ENCODE measurements around the gene ANK3. TPM values are rescaled to one million over a fixed set of nuclear protein-coding genes. Genes with fewer than 3 reads are reported as not detected.
"Not testable (repeated sequence)": the region's sequence is repeated elsewhere in the genome, so short reads cannot be mapped to it uniquely, and the experiment has no call there.

ANK3 gene
- total RNA-seq, 1 donor from 2014 or later: 65.3 TPM

DNA sequence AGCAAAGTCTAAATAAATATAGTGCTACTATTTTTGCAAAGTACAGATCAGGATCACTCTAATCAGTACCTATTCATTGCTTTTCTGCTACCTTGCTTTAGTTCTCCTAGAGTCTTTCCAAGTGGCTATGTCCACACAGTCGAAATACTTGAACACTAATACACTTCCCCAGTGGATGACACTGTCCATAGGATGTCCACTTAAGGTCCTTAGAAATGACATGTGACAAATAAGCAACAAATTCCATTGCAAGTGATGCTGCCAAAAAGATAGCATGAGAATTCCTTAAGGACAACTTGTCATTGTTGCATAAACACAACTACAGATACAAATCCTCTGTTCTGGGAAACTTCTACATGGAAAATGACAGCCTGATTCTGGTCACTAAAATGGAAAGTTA lies 93.6 kb downstream of the ANK3 start:
- intact Hi-C loops (cut with DNase I): no loop called here

DNA sequence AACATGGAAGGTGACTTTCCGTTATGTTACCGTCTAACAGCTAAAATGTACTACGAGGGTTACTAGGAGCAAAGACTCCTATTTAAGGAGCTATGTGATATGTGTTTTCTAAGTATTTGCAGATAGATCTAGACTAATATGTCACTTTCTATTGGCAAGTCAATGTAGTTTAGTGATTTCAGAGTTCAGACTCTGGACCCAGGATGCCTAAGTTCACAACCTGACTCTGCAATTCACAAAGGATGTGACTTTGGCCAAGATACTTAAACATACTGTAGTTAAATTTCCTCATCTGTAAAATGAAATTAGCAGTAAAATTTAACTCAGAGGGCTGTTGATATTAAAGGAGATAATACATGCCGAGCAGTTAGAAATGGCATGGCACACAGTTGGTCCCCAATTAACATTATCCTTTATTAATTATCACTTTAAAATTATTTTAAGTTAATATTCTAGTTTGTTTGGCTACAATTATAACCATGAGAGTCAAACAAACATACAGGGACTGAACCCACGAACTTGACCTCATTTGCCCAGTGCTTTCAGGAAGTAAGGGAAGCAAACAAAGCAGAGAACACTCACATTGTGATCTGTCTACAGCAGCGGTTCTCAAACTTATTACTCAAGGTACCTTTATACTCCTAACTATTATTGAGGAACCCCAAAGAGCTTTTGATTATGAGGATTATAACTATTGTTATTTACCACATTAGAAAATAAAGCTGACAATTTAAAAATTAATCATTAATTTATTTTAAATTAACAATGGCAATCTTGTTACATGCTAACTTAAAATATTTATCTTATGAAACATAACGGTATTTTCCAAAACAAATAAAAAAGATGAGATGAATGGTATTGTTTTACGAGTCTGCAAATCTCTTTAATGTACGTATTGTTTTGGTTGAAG lies 94.4 kb downstream of the ANK3 start:
- Histone ChIP-seq H3K27me3 (no peaks in the 10 kb centered on the region), H3K36me3 (no peaks in the 10 kb centered on the region), H3K27ac (no peak overlapping the region), H3K9me3 (no peaks in the 10 kb centered on the region), H3K4me1 (no peaks in the 10 kb centered on the region), H3K4me3 (no peak overlapping the region)
- TF ChIP-seq POLR2A (IDR thresholded peaks at IDR 0.05) (no peak), POLR2AphosphoS5 (IDR thresholded peaks at IDR 0.05; ENCODE audit: insufficient read depth in 1 of 2, low read depth in 1 of 2) (no peak)
- TF ChIP-seq, protein P1, sequence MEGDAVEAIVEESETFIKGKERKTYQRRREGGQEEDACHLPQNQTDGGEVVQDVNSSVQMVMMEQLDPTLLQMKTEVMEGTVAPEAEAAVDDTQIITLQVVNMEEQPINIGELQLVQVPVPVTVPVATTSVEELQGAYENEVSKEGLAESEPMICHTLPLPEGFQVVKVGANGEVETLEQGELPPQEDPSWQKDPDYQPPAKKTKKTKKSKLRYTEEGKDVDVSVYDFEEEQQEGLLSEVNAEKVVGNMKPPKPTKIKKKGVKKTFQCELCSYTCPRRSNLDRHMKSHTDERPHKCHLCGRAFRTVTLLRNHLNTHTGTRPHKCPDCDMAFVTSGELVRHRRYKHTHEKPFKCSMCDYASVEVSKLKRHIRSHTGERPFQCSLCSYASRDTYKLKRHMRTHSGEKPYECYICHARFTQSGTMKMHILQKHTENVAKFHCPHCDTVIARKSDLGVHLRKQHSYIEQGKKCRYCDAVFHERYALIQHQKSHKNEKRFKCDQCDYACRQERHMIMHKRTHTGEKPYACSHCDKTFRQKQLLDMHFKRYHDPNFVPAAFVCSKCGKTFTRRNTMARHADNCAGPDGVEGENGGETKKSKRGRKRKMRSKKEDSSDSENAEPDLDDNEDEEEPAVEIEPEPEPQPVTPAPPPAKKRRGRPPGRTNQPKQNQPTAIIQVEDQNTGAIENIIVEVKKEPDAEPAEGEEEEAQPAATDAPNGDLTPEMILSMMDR (IDR thresholded peaks at IDR 0.05): no peak
- intact Hi-C loops (cut with DNase I): no loop called here
- DNase-seq (ENCODE audit: extremely low spot score in 2 of 2): no peak

More for the DNA sequence above, 93.6 kb downstream of the ANK3 start:
- Histone ChIP-seq H3K27ac (no peak overlapping the region), H3K36me3 (no peaks in the 10 kb centered on the region), H3K9me3 (no peaks in the 10 kb centered on the region), H3K4me3 (no peak overlapping the region), H3K27me3 (no peaks in the 10 kb centered on the region), H3K4me1 (no peaks in the 10 kb centered on the region)
- no peak for TF ChIP-seq POLR2AphosphoS5 (IDR thresholded peaks at IDR 0.05; ENCODE audit: insufficient read depth in 1 of 2, low read depth in 1 of 2)
- TF ChIP-seq POLR2A (IDR thresholded peaks at IDR 0.05): no peak
- TF ChIP-seq, protein P1 (IDR thresholded peaks at IDR 0.05): no peak
- DNase-seq (ENCODE audit: extremely low spot score in 2 of 2): no peak

DNA sequence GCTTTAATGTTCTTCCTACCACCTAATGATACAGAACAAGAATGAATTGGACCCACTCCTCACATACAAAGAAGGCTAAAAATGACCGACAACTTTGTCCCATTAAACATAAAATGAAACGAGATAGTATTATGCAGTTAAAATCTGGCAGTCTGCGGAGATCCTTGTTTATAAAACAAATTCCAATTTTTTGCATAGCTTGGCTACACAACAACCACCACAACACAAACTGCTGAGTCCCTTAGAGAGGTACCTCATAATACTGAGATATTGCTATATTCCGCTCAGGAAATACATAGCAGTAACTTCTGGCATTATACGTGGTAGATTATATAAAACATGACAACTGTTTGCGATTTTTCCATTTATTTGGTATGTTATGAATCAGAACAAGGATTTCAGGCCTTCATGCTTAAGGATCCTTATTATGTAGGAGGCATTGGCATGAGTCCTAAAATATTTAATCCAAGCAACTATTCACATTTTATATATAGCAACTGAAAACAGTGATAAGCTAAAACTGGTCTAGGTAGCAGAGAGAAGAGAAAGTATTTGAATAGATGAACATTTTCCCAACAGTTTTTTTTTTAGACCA lies 96.0 kb downstream of the ANK3 start:
- no peak for DNase-seq (ENCODE audit: extremely low spot score in 2 of 2)
- intact Hi-C loops (cut with DNase I): no loop called here
- TF ChIP-seq, protein P1 (IDR thresholded peaks at IDR 0.05): no peak
- TF ChIP-seq POLR2AphosphoS5 (IDR thresholded peaks at IDR 0.05; ENCODE audit: insufficient read depth in 1 of 2, low read depth in 1 of 2) (no peak), POLR2A (IDR thresholded peaks at IDR 0.05) (no peak)
- no peak overlapping the region for H3K4me3 ChIP-seq
- H3K36me3 ChIP-seq: no peaks in the 10 kb centered on the region
- H3K27ac ChIP-seq: no peak overlapping the region
- H3K9me3 ChIP-seq: no peaks in the 10 kb centered on the region
- H3K27me3 ChIP-seq: no peaks in the 10 kb centered on the region
- H3K4me1 ChIP-seq: no peaks in the 10 kb centered on the region

DNA sequence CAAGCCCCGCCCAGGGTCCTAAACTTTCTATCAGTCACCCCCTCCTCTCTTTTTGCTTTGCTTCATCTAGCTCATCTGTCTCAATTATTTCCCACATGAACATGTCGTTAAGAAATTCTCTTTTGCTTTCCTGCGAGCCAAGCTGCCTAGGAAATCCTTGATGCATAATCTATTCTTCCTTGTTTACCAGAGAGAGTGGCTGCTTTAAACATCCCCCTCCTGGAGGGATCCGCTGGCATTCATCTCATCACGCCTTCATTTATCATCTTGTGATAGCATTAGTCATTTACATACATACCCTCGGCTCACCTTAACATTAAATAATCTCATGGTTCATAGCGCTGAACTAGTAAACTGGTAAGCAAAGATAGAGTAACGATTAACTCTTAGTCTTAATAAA lies 96.7 kb downstream of the ANK3 start:
- H3K36me3 ChIP-seq: no peaks in the 10 kb centered on the region
- intact Hi-C loops (cut with DNase I): no loop called here
- no peak for TF ChIP-seq POLR2AphosphoS5 (IDR thresholded peaks at IDR 0.05; ENCODE audit: insufficient read depth in 1 of 2, low read depth in 1 of 2)
- TF ChIP-seq POLR2A (IDR thresholded peaks at IDR 0.05): no peak
- TF ChIP-seq, protein P1 (IDR thresholded peaks at IDR 0.05): no peak
- DNase-seq (ENCODE audit: extremely low spot score in 2 of 2): no peak
- H3K27me3 ChIP-seq: no peaks in the 10 kb centered on the region
- H3K27ac ChIP-seq: no peak overlapping the region
- H3K4me1 ChIP-seq: no peaks in the 10 kb centered on the region
- no peaks in the 10 kb centered on the region for H3K9me3 ChIP-seq
- H3K4me3 ChIP-seq: no peak overlapping the region

DNA sequence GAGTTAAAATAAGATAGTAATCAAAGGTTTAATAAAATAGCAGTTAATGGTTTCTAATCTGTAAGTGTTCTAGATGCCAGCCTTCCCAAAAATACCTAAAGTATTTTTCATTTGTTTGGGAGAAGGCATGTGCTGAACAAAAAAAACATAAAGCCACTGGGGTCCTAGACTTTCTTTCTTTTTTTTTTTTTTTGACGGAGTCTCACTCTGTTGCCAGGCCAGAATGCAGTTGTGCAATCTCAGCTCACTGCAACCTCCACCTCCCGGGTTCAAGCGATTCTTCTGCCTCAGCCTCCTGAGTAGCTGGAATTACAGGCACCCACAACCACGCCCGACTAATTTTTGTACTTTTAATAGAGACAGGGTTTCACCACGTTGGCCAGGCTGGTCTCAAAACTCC lies 97.1 kb downstream of the ANK3 start:
- H3K4me1 ChIP-seq; DNase-seq (ENCODE audit: extremely low spot score in 2 of 2); intact Hi-C loops (cut with DNase I); H3K27me3 ChIP-seq; H3K9me3 ChIP-seq; H3K4me3 ChIP-seq; H3K36me3 ChIP-seq; H3K27ac ChIP-seq: not testable (repeated sequence)

All from vagina (tissue), 2 donors.